GM12878 (cell line): ENCODE results near the gene RBM15B. TPM values are rescaled to one million over a fixed set of nuclear protein-coding genes. Genes with fewer than 3 reads are reported as not detected.
A peak's percentile ranks its signal among the peaks of the same experiment; 100 is the strongest.

Experiments
- CEBPB ChIP-seq, 2 experiments: fragments of 150-350 bp in 1 of 2; IDR thresholded peaks; 2 replicates each; pipeline ENCODE4 v1.6.1; 2012 to 2014; ENCODE audit warnings: low read depth in 2 of 2, low read length in 2 of 2, borderline replicate concordance in 1 of 2, inconsistent platforms in 1 of 2
- DPF2 ChIP-seq: fragments of 450-650 bp; IDR thresholded peaks from 2 replicates; pipeline ENCODE4 v1.6.1; 2017; ENCODE audit warnings: mild to moderate bottlenecking
- E2F4 ChIP-seq: IDR thresholded peaks from 2 replicates; pipeline ENCODE4 v1.6.1; 2012; ENCODE audit warnings: low read depth, low read length, improper control_type of control experiment
- HCFC1 ChIP-seq: fragments of 150-350 bp; IDR thresholded peaks from 2 replicates; pipeline ENCODE4 v1.6.1; 2014; ENCODE audit warnings: low read length
- IRF4 ChIP-seq: IDR thresholded peaks from 2 replicates; pipeline ENCODE4 v1.6.1; 2011; ENCODE audit warnings: low read depth, low read length
- MEF2A ChIP-seq: IDR thresholded peaks from 2 replicates; pipeline ENCODE4 v1.6.1; 2011; ENCODE audit warnings: low read depth, mild to moderate bottlenecking, low read length, moderate library complexity; ENCODE audit not compliant: insufficient read depth
- MEF2B ChIP-seq: fragments of 450-650 bp; IDR thresholded peaks from 2 replicates; pipeline ENCODE4 v1.6.1; 2018; ENCODE audit warnings: mild to moderate bottlenecking, moderate library complexity; ENCODE audit not compliant: partially characterized antibody, poor library complexity, severe bottlenecking
- MXI1 ChIP-seq: fragments of 150-350 bp; IDR thresholded peaks from 2 replicates; pipeline ENCODE4 v1.6.1; 2011; ENCODE audit warnings: low read depth, mild to moderate bottlenecking, inconsistent platforms, low read length, improper control_type of control experiment
- MYC ChIP-seq: IDR thresholded peaks from 2 replicates; pipeline ENCODE4 v1.6.1; 2011; ENCODE audit warnings: mild to moderate bottlenecking, low read length, moderate library complexity, inconsistent platforms; ENCODE audit not compliant: insufficient read depth, insufficient replicate concordance, insufficient read length, severe bottlenecking
- NFXL1 ChIP-seq: fragments of 450-650 bp; IDR thresholded peaks from 2 replicates; pipeline ENCODE4 v1.6.1; 2017; ENCODE audit warnings: antibody characterized with exemption, mild to moderate bottlenecking, borderline replicate concordance
- NFYA ChIP-seq: IDR thresholded peaks from 2 replicates; pipeline ENCODE4 v1.6.1; 2011; ENCODE audit warnings: low read depth, mild to moderate bottlenecking, low read length, improper control_type of control experiment, borderline replicate concordance
- NKRF ChIP-seq: fragments of 450-650 bp; conservative IDR thresholded peaks from 2 replicates; pipeline ENCODE4 v1.6.1; 2017; ENCODE audit warnings: mild to moderate bottlenecking, moderate library complexity
- PML ChIP-seq: IDR thresholded peaks from 2 replicates; pipeline ENCODE4 v1.6.1; 2012; ENCODE audit warnings: low read length, inconsistent platforms
- POLR2AphosphoS5 ChIP-seq: IDR thresholded peaks from 2 replicates; pipeline ENCODE4 v1.6.1; 2011; ENCODE audit warnings: mild to moderate bottlenecking, low read length, inconsistent platforms
- POU2F2 ChIP-seq: IDR thresholded peaks from 3 replicates; pipeline ENCODE4 v1.6.1; 2011; ENCODE audit warnings: low read depth, mild to moderate bottlenecking, low read length, borderline replicate concordance
- RFX5 ChIP-seq: IDR thresholded peaks from 2 replicates; pipeline ENCODE4 v1.6.1; 2011; ENCODE audit warnings: low read depth, low read length, improper control_type of control experiment
- SIN3A ChIP-seq: IDR thresholded peaks from 2 replicates; pipeline ENCODE4 v1.6.1; 2012; ENCODE audit warnings: low read depth, low read length, improper control_type of control experiment
- SP1 ChIP-seq: IDR thresholded peaks from one replicate; pipeline ENCODE4 v1.6.1; 2011; ENCODE audit warnings: low read depth, low read length
- TARDBP ChIP-seq: IDR thresholded peaks from 2 replicates; pipeline ENCODE4 v1.6.1; 2016; ENCODE audit warnings: borderline replicate concordance
- polyA plus RNA-seq, 11 experiments: library from polyadenylated mRNA; depleted of rRNA in 4 of 11; unstranded in 6 of 11; stranded (reverse) in 5 of 11; fragments of >200 nt; fragmentation: Nextera tagmentation in 4 of 11; fragmentation: Illumina TruSeq in 1 of 11; extraction: Ambion mirVana in 4 of 11; extraction: Trizol in 1 of 11; gene quantifications; 1 replicate in 1 of 11; 2 replicates in 10 of 11; pipeline versions ENCODE4 v1.2.1 to v1.2.3, GENCODE V29; 2011 to 2016; ENCODE audit warnings: inconsistent platforms in 2 of 11, missing spikeins in 2 of 11, low read depth in 1 of 11
- total RNA-seq, 4 experiments: library from RNA; depleted of rRNA in 3 of 4; stranded (reverse); fragments of >200 nt in 3 of 4; fragmentation: Illumina TruSeq in 1 of 4; extraction: Trizol in 1 of 4; gene quantifications; 2 replicates each; pipeline versions ENCODE4 v1.2.1 to v1.2.3, GENCODE V29; 2013 to 2021
- TF ChIP-seq, protein P1 (sequence below): IDR thresholded peaks from 2 replicates; pipeline ENCODE4 v1.6.1; 2012; ENCODE audit warnings: low read depth, low read length, improper control_type of control experiment
- TF ChIP-seq, protein P2 (sequence below): fragments of 450-650 bp; IDR thresholded peaks from 2 replicates; pipeline ENCODE4 v1.6.1; 2016; ENCODE audit warnings: mild to moderate bottlenecking, moderate library complexity, borderline replicate concordance

Gene RBM15B
- total and polyA plus RNA-seq, 10 of the 15 experiments (the other 5 are each of a cell fraction or from before 2014, with no cell fraction given), result 2.4 to 34.5 (median 19.1) TPM

DNA sequence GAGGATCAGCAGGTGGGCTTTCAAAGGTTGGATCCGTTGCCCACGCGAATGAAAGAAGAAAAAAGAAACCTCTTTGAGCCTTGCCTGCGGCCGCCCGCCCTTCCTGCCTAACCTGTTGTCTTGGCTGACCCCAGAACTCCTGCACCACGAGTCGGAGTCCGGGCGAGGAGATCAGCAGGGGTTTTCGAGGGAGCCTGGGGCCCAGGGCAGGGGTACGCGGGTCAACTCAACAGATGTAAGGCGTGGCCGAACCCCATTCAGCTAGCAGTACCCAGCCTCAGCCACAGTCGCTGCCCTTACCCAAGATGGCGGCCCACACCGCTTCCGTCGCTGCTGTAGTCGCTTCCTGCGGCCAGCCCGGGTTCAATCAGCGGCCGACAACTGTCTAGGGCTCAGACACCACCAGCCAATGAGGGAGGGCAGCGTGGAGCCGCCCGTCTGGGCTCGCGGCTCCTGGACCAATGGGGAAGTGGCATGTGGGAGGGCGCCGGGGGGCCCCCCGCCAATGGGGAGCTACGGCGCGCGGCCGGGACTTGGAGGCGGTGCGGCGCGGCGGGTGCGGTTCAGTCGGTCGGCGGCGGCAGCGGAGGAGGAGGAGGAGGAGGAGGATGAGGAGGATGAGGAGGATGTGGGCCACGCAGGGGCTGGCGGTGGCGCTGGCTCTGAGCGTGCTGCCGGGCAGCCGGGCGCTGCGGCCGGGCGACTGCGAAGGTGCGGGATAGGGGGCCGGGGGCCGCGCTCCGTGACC lies 6.2 kb upstream of the RBM15B start, which contains the start of gene MANF (continued):
- TF ChIP-seq RFX5 (peak; percentile 79; the same call in 1 of the 2 replicates), POU2F2 (peak; percentile 51; the same call in 1 of the 3 replicates), MYC (no peak), CEBPB (IDR thresholded peaks at IDR 0.05; ENCODE audit: borderline replicate concordance in 1 of 2, low read depth in 2 of 2, low read length in 2 of 2) (no peak), SIN3A (peak; percentile 62; the same call in 1 of the 2 replicates), MEF2B (no peak), SP1 (peak; percentile 97), NFXL1 (peak; percentile 86), MEF2A (no peak), NKRF (peak; percentile 86), DPF2 (peak; percentile 67), TARDBP (peak; percentile 63; the same call in 1 of the 2 replicates), HCFC1 (peak; percentile 84), E2F4 (peak; percentile 65), PML (0 out of 2 replicates have a peak, but pooled peaks have one; percentile 39), POLR2AphosphoS5 (peak; percentile 82), NFYA (peak; percentile 39), MXI1 (no peak; the same call in 1 of the 2 replicates), IRF4 (0 out of 2 replicates have a peak, but pooled peaks have one; percentile 28)
- TF ChIP-seq, protein P1, sequence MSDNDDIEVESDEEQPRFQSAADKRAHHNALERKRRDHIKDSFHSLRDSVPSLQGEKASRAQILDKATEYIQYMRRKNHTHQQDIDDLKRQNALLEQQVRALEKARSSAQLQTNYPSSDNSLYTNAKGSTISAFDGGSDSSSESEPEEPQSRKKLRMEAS, result 0 out of 2 replicates have a peak, but pooled peaks have one; percentile 40
- TF ChIP-seq, protein P2, sequence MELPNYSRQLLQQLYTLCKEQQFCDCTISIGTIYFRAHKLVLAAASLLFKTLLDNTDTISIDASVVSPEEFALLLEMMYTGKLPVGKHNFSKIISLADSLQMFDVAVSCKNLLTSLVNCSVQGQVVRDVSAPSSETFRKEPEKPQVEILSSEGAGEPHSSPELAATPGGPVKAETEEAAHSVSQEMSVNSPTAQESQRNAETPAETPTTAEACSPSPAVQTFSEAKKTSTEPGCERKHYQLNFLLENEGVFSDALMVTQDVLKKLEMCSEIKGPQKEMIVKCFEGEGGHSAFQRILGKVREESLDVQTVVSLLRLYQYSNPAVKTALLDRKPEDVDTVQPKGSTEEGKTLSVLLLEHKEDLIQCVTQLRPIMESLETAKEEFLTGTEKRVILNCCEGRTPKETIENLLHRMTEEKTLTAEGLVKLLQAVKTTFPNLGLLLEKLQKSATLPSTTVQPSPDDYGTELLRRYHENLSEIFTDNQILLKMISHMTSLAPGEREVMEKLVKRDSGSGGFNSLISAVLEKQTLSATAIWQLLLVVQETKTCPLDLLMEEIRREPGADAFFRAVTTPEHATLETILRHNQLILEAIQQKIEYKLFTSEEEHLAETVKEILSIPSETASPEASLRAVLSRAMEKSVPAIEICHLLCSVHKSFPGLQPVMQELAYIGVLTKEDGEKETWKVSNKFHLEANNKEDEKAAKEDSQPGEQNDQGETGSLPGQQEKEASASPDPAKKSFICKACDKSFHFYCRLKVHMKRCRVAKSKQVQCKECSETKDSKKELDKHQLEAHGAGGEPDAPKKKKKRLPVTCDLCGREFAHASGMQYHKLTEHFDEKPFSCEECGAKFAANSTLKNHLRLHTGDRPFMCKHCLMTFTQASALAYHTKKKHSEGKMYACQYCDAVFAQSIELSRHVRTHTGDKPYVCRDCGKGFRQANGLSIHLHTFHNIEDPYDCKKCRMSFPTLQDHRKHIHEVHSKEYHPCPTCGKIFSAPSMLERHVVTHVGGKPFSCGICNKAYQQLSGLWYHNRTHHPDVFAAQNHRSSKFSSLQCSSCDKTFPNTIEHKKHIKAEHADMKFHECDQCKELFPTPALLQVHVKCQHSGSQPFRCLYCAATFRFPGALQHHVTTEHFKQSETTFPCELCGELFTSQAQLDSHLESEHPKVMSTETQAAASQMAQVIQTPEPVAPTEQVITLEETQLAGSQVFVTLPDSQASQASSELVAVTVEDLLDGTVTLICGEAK, result peak; percentile 91; the same call in 1 of the 2 replicates
